Cortex of kidney (tissue), 1 donor: Measurements from ENCODE around the gene SLC19A1.

ENCODE experiments used
- DNase-seq: peaks from one replicate; lab custom pipeline; 2025; lab: John Stamatoyannopoulos, UW

Gene SLC19A1

GRCh38 chr21:45493401-45494001, 48.7 kb downstream of the SLC19A1 start:
- no peak for DNase-seq

DNA sequence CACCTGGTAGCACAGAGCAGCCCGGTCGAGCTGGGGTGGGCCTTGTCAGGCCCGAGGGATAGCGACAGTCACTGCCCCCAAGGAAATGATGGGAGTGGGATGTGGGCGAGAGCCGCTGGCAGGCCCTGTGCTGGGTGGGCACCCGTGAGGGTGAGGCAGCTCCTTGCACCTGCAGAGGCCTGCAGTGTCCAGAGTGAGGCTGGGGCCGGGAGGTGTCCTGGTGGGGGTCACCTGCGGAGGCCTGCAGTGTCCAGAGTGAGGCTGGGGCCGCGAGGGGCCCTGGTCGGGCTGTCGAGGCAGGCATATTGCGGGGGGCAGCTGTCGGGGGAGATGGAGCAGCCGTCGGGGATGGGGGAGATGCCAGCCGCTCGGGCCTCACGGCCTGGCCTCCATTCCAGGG, 49.5 kb downstream of the SLC19A1 start:
- DNase-seq: no peak

DNA sequence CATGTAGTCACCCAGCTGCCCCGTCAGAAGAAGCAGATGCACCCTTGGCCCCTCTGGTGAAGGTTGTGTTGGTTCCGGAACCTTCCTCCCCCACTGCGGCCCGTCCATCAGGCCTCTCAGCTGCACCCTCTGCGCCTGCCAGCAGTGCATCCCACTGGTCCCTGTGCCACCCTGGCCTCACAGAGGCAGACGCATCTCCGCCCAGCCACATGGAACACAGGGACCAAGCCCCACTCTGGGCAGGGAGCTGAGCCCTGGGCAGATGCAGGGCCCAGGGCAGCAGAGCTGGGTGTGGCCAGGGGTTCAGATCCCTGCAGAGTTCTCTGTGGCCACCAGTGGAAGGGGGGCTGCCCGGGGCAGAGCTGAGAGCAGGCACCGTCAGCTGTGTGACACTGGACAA, 50.6 kb downstream of the SLC19A1 start:
- DNase-seq: no peak

GRCh38 chr21:45491056-45491455, 51.2 kb downstream of the SLC19A1 start:
- DNase-seq: no peak

- no peak for DNase-seq
Observed at GRCh38 chr21:45490049-45490731, 52.0 kb downstream of the SLC19A1 start.

DNA sequence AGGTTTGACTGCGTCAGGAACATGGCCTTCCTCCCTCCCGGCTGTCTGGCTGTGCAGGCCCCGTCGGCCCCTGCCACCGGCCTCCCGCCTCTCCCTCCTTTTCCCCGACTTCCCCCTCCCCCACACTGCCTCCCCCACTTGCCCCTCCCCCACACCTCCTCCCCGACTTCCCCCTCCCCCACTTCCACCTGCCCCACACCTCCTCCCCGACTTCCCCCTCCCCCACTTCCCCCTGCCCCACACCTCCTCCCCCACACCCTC, 52.6 kb downstream of the SLC19A1 start:
- no peak for DNase-seq

DNA sequence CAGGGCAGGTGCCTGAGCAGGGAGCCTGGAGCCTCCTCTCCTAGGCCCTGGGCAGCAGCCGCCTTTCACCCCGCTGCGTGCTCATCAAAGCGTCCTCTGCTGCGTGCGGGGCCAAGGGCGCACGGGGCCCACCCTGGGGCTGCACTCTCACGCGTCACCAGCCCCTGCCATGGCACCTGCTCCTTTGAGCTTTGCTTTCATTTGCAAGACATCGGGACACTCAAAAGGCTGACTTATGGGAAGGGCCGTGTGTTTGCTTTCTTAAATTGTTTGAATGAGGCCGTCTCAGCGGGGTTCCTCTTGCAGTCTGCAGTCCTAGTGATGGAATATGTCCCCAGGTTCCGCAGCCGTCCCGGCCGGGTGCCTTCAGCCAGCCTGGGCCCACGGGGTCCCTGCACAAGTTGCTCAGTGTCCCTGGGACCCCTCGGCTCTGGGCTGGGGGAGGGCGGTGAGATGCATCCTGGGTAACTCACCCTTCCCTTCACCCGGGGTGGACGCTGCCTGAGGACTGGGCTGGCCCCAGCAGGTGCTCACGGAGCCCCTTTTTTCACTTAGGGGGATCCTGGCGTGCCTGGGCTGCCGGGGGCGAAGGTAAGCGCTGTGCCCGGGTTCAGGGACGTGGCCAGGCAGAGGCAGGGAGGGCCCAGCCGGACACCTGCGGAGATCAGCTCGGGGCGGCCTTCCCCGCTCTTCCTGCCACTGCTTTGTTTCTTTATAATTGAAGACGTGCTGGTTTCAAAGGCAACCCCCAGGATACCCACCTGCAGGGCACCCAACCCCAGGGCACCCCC, 53.1 kb downstream of the SLC19A1 start:
- no peak for DNase-seq

GRCh38 chr21:45487891-45488600, 54.2 kb downstream of the SLC19A1 start:
- DNase-seq: no peak

GRCh38 chr21:45487161-45487806, 55.0 kb downstream of the SLC19A1 start:
- DNase-seq: no peak

DNA sequence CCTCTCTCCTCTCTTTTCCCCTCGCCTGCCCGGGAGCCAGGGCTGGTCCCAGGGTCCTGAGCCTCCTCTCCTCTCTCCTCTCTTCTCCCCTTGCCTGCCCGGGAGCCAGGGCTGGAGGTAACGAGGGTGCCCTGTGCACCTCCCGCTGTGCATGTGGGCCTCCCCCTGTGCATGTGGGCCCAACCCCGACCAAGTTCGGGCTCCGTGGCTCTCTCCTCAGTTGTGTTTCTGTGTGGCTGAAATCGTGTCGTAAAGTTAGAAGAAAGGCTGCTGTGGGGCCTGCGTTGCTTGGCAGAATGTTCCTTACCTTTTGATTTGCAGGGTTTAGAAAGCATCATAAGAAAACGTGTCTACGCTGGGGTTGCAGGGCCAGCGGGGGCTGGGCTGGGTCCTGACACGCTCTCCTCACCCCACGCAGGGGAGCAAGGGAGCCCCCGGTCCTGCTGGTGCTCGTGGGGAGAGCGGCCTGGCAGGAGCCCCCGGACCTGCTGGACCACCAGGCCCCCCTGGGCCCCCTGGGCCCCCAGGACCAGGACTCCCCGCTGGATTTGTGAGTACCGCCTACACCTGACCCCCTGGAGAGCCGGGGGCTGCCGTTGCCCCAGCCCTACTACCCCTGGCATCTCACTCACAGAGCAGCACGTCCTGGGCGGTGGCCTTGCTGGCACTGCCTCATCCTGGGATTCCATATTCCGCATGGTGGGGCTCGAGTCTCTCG, 55.6 kb downstream of the SLC19A1 start:
- no peak for DNase-seq

GRCh38 chr21:45485686-45486442, 56.4 kb downstream of the SLC19A1 start:
- no peak for DNase-seq

GRCh38 chr21:45484318-45484717, 57.9 kb downstream of the SLC19A1 start:
- no peak for DNase-seq

- DNase-seq: no peak
Observed at GRCh38 chr21:45482899-45483821, 59.1 kb downstream of the SLC19A1 start.

DNA sequence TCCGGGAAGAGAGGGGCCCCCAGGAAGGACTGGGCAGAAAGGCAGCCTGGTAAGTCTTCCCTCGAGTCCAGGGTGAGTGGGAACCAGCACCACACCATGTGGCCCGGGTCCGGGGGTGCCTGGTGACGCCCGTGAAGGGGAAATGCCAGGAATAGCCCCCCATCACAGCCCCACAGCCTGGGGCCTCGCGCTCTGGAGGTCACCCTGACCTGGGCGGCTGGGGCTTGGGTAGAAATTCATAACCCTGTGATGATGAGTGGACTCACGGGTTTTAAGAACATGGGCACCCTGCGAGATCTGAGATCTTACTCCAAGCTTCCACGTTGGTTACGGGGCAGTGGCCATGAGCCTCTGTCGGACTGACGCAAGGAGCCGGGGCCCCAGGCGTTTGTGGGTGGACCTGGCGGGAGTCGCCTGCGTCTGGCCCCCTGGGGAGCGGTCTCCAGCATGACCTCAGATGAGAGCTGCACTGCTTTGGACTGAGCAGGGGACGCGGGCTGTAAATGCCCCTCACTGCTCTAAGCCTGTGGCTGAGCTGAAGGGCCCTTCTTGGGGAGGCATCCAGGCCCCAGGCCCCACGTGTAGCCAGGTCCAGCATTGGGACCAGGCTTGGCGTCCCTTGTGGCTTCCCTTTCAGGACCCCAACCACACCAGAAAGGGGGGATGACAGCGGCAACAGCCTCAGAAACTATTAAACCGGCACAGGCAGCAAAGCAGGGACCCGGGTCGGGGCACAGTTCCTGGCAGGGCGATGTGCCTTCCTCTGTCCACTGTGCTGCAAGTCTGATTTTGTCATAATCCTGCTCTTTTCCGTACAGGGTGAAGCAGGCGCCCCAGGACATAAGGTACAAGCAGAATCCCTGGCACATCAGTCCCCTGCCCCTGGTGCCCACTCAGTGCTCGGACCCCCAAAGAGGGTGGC, 60.0 kb downstream of the SLC19A1 start:
- DNase-seq: no peak

- DNase-seq: no peak
Observed at GRCh38 chr21:45481566-45481965, 60.7 kb downstream of the SLC19A1 start.

GRCh38 chr21:45480701-45481500, 61.3 kb downstream of the SLC19A1 start:
- DNase-seq: no peak
